Measurements from ENCODE around the gene HTR4. TPM values are rescaled to one million over a fixed set of nuclear protein-coding genes. Genes with fewer than 3 reads are reported as not detected.

HTR4 gene
- total RNA-seq, 4 donors from 2014 or later = not detected

GRCh38 chr5:148452499-148453193, 201.7 kb downstream of the HTR4 start:
- TF ChIP-seq, protein P1, sequence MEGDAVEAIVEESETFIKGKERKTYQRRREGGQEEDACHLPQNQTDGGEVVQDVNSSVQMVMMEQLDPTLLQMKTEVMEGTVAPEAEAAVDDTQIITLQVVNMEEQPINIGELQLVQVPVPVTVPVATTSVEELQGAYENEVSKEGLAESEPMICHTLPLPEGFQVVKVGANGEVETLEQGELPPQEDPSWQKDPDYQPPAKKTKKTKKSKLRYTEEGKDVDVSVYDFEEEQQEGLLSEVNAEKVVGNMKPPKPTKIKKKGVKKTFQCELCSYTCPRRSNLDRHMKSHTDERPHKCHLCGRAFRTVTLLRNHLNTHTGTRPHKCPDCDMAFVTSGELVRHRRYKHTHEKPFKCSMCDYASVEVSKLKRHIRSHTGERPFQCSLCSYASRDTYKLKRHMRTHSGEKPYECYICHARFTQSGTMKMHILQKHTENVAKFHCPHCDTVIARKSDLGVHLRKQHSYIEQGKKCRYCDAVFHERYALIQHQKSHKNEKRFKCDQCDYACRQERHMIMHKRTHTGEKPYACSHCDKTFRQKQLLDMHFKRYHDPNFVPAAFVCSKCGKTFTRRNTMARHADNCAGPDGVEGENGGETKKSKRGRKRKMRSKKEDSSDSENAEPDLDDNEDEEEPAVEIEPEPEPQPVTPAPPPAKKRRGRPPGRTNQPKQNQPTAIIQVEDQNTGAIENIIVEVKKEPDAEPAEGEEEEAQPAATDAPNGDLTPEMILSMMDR (IDR thresholded peaks at IDR 0.05; ENCODE audit: low read depth) = no peak

- TF ChIP-seq, protein P1 (IDR thresholded peaks at IDR 0.05; ENCODE audit: low read depth) = no peak
Measured at GRCh38 chr5:148446611-148447010, 207.7 kb downstream of the HTR4 start.

- TF ChIP-seq, protein P1 (IDR thresholded peaks at IDR 0.05; ENCODE audit: low read depth) = no peak
Measured at GRCh38 chr5:148445578-148445977, 208.7 kb downstream of the HTR4 start.

GRCh38 chr5:148443998-148444397, 210.3 kb downstream of the HTR4 start:
- TF ChIP-seq, protein P1 (IDR thresholded peaks at IDR 0.05; ENCODE audit: low read depth) = no peak

DNA sequence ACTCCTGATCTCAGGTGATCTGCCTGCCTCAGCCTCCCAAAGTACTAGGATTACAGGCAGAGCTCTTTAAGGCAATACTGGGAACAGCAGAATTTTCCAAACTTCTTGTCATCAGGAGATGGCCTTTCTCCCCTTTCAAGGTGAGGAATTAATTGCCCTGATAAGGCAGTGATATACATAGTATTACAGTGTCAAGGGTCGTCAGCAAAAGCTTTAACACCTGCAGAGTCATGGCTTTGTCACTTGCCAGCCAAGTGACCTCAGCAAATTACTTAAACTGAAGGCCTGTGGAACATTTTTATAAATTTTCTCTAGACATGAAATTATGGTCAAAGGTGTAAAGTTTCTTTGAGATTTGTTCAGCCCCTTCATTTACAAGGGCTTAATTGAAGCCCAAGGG, 211.1 kb downstream of the HTR4 start:
- TF ChIP-seq, protein P1 (IDR thresholded peaks at IDR 0.05; ENCODE audit: low read depth) = no peak

DNA sequence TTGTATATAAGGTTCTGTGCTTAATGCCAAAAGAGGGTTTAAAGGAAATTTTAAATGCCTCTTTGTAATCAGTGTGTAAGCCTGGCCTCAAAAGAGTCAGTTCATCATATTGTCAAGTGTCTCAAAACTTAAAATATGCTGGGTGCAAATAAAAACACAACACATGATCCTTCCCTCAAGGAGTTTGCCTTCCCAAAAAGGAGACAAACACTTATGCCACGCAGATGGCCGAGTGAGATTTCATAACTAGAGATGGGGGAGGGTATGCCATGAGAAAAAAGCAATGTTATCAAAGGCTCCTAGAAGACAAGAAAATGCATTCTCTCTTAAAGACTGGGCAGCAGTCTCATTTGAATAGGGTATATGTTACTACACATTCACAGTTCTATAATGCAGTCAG, 215.4 kb downstream of the HTR4 start:
- TF ChIP-seq, protein P1 (IDR thresholded peaks at IDR 0.05; ENCODE audit: low read depth) = no peak

- TF ChIP-seq, protein P1 (IDR thresholded peaks at IDR 0.05; ENCODE audit: low read depth) = no peak
Measured at GRCh38 chr5:148437249-148437648, 217.1 kb downstream of the HTR4 start.

Measured in subcutaneous adipose tissue (tissue), 4 donors.